ENCODE data around the gene KLK1.

DNA sequence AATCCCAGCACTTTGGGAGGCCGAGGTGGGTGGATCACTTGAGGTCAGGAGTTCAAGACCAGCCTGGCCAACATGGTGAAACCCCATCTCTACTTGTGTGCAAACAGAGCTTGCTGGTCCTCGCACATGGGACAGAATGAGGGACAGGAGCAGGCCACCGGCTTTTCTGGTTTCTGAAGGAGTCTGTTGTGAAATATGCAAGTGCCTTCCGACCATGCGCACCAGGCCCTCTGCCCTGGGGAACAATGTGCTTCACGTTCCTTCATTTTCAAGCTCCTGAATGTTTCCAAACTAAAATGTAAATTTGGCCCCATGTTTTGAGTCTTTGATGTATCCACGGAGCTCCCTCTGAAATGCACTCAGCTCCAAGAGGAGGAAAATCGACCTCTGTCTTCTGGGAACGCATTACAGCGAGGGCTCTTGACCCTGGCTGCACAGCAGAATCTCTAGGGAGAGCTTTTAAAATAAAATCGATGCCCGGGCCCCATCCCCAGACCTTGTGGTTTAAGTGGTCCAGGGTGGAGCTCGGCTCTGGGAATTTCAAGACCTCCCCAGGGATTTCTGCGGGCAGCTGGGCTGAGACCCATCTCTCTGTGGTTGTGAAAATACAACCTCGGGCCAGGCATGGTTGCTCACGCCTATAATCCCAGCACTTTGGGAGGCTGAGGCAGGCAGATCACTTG lies 42.7 kb downstream of the KLK1 start:
- TF ChIP-seq, protein P1, sequence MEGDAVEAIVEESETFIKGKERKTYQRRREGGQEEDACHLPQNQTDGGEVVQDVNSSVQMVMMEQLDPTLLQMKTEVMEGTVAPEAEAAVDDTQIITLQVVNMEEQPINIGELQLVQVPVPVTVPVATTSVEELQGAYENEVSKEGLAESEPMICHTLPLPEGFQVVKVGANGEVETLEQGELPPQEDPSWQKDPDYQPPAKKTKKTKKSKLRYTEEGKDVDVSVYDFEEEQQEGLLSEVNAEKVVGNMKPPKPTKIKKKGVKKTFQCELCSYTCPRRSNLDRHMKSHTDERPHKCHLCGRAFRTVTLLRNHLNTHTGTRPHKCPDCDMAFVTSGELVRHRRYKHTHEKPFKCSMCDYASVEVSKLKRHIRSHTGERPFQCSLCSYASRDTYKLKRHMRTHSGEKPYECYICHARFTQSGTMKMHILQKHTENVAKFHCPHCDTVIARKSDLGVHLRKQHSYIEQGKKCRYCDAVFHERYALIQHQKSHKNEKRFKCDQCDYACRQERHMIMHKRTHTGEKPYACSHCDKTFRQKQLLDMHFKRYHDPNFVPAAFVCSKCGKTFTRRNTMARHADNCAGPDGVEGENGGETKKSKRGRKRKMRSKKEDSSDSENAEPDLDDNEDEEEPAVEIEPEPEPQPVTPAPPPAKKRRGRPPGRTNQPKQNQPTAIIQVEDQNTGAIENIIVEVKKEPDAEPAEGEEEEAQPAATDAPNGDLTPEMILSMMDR (IDR thresholded peaks at IDR 0.05; ENCODE audit: low read depth, low read length) = no peak
- TF ChIP-seq EZH2phosphoT487 (IDR thresholded peaks at IDR 0.05; ENCODE audit: low read depth) = no peak
